Fibroblast of skin of right quadriceps (primary cell): ENCODE measurements around the gene CHTOP.
"Not testable (repeated sequence)": the region's sequence is repeated elsewhere in the genome, so short reads cannot be mapped to it uniquely, and the experiment has no call there.

Experiments
- DNase-seq: peaks from one replicate; pipeline ENCODE4 v3.0.0-alpha.2; 2013

Gene CHTOP

DNA sequence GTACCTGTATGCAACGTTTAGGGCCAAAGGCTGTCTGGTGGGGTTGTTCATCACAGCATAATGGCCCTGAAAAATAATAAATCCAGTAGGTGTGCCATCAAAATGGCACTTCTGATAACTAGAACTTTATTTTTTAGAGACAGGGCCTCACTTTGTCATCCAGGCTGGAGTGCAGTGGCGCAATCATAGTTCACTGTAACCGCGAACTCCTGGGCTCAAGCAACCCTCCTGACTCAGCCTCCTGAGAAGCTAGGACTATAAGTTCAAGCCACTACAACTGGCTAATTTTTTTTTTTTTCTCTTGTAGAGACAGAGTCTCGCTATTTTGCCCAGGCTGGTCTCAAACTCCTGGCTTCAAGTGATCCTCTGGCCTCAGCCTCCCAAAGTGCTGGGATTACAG is 29.3 kb downstream of the CHTOP start:
- DNase-seq = peak; percentile 22

DNA sequence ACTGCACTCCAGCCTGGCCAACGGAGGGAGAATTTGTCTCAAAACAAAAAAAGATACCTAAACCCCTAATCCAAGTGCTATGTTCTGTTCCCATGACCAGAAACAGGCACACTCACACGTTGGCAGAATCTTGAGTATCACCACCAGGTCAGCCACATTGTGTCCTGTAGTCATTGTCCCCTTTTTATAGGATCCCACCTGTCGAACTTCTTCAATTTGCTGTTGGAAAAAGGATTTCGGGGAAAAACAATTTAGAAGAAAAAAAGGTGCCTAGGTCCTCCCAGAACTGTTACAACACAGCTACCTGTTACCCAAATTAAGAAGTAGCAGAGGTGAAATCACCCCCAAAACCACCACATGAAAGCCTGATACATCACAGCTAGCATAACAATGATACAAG is 33.6 kb downstream of the CHTOP start:
- no peak for DNase-seq

DNA sequence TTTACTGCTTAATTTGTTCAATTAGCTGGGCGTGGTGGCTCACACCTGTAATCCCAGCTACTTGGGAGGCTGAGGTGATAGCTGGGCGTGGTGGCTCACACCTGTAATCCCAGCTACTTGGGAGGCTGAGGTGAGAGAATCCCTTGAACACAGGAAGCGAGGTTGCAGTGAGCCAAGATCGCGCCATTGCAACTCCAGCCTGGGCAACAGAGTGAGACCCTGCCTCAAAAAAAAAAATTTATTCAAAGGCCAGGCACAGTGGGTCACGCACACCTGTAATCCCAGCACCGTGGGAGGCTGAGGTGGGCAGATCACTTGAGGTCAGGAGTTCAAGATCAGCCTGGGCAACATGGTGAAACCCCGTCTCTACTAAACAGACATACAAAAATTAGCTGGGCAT is 34.8 kb downstream of the CHTOP start:
- not testable (repeated sequence) for DNase-seq

DNA sequence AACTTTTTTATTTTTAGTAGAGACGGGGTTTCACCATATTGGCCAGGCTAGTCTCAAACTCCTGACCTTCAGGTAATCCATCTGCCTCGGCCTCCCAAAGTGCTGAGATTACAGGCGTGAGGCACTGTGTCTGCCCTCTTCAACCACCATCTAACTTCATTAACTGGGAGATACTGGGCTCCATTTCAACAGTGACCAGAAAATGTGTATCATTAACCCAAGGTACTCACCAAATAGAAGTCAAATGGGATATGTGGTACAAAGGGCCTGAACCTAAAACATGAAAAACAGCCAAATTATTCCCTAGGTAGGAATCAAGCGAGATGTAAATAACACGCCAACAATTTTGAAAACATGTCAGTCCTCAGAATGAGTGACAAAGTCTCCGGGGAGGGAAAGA is 35.7 kb downstream of the CHTOP start:
- no peak for DNase-seq

DNA sequence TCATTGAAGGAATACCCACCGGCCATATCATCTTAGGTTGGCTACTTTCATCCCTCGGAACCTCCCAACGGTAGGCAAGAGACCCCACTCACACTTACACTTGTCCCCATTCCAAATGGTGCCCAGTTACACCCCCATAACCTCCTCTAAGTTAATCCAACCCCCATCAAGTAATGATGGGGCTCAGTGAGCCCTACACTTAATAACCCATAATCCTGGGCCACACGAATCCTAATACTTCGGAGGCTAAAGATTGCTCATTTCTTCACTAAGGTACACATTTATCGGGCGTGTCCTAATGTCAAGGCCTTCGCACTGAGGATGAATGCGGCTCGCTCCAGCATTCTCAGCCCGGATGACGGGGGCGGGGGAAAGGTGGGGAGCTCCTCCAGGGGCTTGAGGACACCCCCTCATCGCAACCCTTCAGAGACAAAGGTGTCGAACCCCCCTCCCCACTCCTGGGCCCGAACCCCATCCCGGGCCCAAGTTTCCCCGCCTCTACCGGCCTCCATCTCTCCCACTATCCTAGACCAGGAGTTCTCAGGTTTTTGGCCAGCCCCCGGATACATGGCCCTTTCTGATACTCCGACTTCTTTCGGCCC is 36.5 kb downstream of the CHTOP start:
- DNase-seq = no peak

DNA sequence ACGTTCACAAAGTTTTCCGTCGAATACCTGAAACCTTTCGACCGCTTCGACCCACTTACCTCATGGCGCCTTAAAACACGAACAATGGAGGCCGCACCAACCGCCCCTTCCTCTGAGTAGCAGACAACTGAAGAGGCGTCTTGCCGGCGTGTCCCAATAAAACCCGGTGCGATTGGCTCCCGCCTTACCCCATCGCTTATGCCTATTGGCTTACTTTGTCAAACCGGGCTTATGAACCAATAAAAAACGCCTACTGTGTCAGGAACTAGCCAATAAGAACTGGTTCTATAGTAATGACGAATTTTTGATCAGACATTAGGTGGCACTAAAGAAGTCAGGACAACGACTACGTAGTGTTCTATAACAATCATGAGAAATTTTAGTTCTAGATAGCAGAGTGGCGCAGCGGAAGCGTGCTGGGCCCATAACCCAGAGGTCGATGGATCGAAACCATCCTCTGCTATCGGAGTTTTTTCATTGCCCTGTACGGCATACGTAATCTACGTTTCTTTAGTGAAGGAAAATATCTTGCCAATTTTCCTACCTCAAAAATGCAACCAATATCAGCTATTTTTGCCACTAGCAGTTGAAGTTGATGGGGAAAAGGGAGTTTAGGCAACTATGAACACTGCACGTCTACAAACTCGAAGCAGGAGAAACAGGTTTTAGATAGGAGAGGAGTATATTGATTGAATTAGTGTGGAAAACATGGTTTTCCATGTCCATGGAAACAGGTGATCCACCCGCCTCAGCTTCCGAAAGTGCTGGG is 37.2 kb downstream of the CHTOP start, which contains the start of gene ILF2:
TSS of gene ILF2 (minus strand) at position 135 of the 769 bp plus-strand sequence. CDS start at position 64, 71 bp downstream.
- peak; percentile 100 for DNase-seq

DNA sequence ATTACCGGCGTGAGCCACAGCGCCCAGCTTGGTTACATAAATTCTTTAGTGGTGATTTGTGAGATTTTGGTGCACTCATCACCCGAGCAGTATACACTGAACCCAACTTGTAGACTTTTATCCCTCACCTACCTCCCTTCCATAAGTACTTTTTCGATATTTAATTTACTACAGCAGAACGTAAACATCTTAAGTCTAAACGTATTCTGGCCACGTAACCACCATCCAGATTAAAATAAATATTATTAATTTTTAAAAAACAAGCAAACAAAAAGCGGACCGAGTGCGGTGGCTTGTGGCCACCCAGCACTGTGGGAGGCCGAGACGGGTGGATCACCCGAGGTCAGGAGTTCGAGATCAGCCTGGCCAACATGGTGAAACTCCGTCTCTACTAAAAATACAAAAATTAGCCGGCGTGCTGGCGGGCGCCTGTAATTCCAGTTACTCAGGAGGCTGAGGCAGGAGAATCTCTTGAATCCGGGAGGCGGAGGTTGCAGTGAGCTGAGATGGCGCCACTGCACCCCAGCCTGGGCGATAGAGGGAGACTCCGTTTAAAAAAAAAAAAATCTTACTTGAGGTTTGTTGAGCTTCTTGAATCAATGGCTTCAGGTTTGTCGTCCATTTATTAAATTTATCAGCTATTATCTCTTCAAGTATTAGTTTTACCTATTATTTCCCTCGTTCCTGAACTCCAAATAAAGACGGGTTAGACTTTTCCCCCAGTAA is 37.9 kb downstream of the CHTOP start:
- not testable (repeated sequence) for DNase-seq

DNA sequence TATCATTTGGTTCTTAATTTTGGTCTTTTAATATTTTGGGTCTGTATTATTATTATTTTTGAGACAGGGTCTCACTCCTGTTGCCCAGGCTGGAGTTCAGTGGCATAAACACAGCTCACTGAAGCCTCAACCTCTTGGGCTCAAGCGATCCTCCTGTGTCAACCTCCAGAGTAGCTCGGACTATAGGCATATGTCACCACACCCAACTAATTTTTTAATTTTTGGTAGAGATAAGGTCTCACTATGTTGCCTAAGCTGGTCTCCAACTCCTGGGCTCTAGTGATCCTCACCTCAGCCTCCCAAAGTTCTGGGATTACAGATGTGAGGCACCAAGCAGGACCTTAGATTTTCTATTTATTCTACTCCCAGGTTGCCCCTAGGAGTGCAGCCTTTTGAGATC is 39.6 kb downstream of the CHTOP start:
- no peak for DNase-seq

DNA sequence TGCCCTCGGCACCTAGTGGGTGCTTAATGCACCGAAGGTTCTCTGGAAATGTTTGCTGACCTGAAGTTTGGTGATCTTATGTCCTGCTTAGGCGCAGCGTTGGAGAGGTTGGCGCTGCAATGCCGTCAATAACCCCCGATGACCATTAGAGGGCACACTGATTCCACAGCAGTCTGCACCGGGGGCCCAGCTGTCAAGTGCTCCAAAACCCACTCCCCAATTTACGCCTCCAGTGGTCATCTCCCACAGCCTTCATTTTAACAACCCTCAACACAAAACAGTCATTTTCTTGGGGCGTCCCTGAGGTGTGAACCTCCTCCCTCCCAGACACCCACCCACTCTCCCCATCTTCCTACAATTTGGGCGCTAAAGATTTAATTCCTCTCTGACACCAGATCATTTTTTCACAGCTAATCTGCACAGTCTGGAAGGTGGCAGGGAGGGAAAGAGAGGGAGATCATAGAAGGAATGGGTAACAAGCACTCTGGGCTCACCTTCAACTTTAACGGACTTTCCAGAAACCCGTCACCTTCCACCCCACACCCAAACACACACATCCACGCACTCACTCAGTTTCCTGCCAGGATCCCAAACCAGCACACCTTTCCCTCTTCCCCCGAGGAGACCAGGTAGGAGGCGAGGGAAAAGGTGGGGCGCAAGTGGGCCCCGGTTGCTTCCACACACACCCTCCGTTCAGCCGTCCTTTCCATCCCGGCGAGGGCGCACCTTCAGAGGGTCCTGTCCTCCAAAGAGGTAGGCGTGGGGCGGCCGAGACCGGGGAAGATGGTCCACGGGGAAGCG is 44.1 kb downstream of the CHTOP start:
- no peak for DNase-seq

DNA sequence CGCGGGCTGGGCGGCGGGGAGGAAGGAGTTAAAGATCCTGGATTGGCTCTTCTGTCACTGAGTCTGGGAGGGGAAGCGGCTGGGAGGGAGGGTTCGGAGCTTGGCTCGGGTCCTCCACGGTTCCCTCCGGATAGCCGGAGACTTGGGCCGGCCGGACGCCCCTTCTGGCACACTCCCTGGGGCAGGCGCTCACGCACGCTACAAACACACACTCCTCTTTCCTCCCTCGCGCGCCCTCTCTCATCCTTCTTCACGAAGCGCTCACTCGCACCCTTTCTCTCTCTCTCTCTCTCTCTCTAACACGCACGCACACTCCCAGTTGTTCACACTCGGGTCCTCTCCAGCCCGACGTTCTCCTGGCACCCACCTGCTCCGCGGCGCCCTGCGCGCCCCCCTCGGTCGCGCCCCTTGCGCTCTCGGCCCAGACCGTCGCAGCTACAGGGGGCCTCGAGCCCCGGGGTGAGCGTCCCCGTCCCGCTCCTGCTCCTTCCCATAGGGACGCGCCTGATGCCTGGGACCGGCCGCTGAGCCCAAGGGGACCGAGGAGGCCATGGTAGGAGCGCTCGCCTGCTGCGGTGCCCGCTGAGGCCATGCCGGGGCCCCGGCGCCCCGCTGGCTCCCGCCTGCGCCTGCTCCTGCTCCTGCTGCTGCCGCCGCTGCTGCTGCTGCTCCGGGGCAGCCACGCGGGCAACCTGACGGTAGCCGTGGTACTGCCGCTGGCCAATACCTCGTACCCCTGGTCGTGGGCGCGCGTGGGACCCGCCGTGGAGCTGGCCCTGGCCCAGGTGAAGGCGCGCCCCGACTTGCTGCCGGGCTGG is 44.9 kb downstream of the CHTOP start, which contains the start of gene NPR1:
TSS of gene NPR1 (plus strand) at position 170 of the 818 bp plus-strand sequence. CDS start at position 591, 421 bp downstream.
- no peak for DNase-seq

DNA sequence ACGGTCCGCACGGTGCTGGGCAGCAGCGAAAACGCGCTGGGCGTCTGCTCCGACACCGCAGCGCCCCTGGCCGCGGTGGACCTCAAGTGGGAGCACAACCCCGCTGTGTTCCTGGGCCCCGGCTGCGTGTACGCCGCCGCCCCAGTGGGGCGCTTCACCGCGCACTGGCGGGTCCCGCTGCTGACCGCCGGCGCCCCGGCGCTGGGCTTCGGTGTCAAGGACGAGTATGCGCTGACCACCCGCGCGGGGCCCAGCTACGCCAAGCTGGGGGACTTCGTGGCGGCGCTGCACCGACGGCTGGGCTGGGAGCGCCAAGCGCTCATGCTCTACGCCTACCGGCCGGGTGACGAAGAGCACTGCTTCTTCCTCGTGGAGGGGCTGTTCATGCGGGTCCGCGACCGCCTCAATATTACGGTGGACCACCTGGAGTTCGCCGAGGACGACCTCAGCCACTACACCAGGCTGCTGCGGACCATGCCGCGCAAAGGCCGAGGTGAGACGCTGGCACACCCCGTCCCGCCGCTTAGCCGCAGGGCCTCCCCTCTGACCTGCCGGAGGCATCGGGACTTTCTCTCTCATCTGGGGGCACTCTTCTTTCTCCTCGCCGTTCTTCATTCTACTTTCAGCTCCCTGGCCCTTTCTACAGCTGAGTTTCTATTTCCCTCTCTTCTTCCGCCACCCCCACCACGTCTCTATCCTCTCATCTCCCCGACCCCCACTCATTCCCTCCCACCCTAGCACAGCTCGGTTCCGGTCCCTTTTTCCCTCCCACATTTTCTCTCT is 45.7 kb downstream of the CHTOP start:
- no peak for DNase-seq

DNA sequence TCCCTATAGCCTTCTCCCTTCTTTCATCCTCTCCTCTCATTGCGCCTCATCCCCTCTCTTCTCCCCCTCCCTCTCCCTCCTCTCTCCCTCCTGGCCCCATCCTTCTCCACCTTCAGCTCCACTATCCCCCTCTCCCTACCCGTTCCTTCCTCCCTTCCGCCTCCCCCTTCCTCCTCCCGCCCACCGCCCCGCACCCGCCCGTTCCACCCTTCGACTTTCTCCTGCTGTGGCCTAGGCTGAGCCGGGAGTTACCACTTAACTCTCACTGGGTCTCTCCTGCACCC is 46.2 kb downstream of the CHTOP start:
- DNase-seq = no peak

DNA sequence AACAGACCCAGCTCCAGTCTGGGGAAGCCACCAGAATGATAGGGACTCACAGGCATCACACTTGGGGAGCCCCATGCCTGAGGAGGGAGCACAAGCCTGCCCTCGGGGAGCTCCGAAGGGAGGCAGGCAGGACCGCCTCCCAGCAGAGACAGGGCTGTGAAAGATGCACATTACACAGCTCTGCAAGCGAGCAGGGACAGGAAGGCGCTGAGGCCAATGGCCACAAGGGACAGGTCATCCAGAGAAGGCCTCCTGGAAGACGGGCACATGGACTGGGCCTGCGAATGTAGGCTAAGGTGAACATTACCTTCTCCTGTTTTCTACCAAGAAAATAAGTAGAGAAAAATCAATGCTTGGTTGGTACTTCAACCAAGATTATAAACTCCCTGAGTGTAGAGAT is 48.9 kb downstream of the CHTOP start:
- DNase-seq = no peak

DNA sequence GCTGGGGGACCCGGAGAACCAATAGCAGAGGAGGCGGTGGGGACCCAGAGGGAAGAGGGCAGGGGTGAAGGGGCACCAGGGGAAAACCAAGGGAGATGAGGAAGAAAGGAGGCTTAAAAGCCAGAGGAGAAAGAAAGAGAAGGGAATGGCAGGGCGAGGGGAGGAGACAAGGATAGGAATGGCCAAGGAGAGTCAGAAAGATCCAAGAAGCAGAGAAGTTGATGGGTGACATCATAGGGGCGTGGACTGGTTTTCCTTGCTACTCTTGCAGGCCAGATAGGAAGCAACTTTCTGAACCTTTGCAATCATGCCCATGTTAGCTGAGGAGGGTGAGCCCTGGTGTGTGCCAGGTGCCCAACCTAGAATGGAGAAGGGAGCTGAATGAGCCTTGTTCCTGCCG is 50.0 kb downstream of the CHTOP start:
- no peak for DNase-seq

DNA sequence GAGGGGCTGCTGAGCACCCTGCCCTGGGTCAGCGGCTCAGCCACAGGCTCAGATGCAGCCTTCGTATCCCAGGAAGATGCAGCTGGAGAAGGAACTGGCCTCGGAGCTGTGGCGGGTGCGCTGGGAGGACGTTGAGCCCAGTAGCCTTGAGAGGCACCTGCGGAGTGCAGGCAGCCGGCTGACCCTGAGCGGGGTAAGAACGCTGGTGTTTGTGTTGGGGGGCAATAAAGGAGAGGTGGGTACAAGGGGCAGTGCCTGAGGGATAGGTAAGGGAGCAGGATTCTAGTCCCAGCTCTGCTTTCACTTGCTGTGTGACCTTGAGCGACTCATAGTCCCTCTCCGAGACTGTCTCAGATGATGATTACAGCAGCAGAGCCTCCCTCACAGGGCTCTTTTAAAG is 51.0 kb downstream of the CHTOP start:
- DNase-seq = no peak

DNA sequence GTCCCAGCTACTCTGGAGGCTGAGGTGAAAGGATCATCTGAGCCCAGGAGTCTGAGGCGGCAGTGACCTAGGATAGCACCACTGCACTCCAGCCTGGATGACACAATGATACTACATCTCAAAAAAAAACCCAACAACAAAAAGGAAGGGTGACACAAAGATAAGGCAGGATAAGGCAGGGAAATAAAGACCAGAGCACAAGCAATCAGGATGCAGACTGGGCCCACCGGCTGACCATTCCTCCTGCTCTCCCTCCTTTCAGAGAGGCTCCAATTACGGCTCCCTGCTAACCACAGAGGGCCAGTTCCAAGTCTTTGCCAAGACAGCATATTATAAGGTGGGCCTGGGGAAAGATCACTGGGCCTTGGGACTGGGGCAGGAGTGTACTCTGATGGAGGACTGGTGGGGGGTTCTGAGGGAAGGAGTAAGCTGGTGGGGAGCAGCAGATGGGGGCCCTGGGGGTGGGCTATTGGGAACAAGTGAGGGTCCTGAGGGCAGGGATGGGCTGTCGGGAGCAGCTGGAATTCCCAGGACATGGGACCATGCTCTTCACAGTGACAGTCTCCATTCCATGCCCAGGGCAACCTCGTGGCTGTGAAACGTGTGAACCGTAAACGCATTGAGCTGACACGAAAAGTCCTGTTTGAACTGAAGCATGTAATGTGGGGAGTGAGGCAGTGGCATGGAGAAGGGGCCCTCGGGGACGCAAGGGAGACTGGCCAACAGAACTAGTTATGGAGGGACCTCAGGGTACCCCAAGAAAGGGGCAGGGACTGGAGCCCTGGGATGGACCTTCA is 51.9 kb downstream of the CHTOP start:
- DNase-seq = no peak

DNA sequence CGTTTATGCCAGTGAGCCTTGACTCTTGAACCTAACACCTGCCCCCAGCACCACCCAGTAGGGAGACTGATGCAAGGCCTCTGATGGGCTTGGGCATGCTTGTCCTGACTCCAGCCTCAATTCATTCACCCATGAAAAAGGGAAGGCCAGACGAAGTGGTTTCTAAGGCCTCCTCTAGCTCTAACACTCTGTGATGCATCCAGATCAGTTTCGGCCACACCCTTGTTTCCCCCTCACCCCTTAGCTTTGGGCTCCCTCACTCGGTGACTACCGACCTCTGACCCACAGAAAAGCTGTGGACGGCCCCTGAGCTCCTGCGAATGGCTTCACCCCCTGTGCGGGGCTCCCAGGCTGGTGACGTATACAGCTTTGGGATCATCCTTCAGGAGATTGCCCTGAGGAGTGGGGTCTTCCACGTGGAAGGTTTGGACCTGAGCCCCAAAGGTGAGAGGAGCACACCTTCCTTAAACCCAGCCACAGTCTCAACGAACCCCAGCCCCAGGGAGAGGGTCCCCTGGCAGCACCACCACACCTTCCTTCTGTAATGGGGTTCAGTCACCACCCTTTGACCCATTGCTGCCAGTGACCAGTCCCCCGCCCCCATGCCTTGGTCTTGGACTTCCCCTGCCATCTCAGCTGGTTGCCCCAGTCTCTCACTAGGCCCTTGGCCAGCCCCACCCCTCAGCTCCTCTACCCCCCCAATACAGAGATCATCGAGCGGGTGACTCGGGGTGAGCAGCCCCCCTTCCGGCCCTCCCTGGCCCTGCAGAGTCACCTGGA is 53.7 kb downstream of the CHTOP start:
- no peak for DNase-seq

DNA sequence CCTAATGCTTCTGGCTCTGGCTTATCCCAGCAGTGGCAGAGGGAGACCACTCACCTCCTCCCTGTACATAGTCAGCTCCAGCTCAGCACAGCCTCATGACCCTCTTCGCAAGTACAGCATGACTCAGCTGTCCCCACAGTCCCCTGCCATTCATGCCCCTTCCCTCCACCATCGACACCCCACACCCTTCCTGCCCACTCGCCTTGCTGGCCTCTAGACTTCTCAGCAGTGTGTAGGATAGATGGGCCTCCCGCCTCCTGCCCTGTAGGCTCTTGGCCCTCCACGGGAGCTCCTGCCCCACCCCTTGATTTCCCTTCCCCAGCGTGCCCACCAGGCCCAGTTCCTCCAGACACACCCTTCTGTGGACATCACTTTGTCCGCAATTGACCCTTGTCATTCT is 54.4 kb downstream of the CHTOP start:
- no peak for DNase-seq

DNA sequence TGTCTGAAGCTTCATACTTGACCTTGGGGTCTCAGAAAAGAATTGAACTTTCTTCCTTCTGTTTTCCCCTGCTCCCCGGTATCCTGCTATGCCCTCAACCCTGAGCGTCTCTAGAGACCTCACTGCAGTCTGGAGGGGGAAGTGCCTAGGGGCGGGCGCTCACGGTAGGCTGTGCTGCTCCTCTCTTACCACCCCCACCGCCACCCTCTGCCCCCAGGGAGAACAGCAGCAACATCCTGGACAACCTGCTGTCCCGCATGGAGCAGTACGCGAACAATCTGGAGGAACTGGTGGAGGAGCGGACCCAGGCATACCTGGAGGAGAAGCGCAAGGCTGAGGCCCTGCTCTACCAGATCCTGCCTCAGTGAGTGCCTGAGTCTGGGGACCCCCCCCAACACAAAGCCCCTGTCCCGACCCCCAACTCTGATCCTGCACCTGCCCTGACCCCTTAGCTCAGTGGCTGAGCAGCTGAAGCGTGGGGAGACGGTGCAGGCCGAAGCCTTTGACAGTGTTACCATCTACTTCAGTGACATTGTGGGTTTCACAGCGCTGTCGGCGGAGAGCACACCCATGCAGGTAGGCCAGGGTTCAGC is 55.0 kb downstream of the CHTOP start:
- no peak for DNase-seq
